ENCODE results near the gene IGFN1. TPM values are rescaled to one million over a fixed set of nuclear protein-coding genes. Genes with fewer than 3 reads are reported as not detected.
"Not testable (repeated sequence)": the region's sequence is repeated elsewhere in the genome, so short reads cannot be mapped to it uniquely, and the experiment has no call there.

IGFN1 gene
- total RNA-seq, 1 experiment from 2014 or later, result 29.1 TPM

- in situ Hi-C loops (cut with HindIII; ENCODE audit: low sequenced_read_pairs), result no loop called here
- DNase-seq (ENCODE audit: low spot score), result no peak
Observed at GRCh38 chr1:201228011-201228983, 37.7 kb downstream of the IGFN1 start.

- no peak for DNase-seq (ENCODE audit: low spot score)
- in situ Hi-C loops (cut with HindIII; ENCODE audit: low sequenced_read_pairs), result no loop called here
Observed at GRCh38 chr1:201229095-201229494, 38.5 kb downstream of the IGFN1 start.

GRCh38 chr1:201229771-201230635, 39.4 kb downstream of the IGFN1 start:
- in situ Hi-C loops (cut with HindIII; ENCODE audit: low sequenced_read_pairs), result no loop called here
- DNase-seq (ENCODE audit: low spot score), result no peak

GRCh38 chr1:201230676-201231075, 40.1 kb downstream of the IGFN1 start:
- in situ Hi-C loops (cut with HindIII; ENCODE audit: low sequenced_read_pairs), result no loop called here
- no peak for DNase-seq (ENCODE audit: low spot score)

- DNase-seq (ENCODE audit: low spot score); in situ Hi-C loops (cut with HindIII; ENCODE audit: low sequenced_read_pairs): not testable (repeated sequence)
Observed at GRCh38 chr1:201239646-201240045, 49.0 kb downstream of the IGFN1 start.

GRCh38 chr1:201240171-201240570, 49.5 kb downstream of the IGFN1 start:
- in situ Hi-C loops (cut with HindIII; ENCODE audit: low sequenced_read_pairs), result no loop called here
- DNase-seq (ENCODE audit: low spot score), result no peak

GRCh38 chr1:201241736-201242135, 51.1 kb downstream of the IGFN1 start:
- DNase-seq (ENCODE audit: low spot score), result no peak
- in situ Hi-C loops (cut with HindIII; ENCODE audit: low sequenced_read_pairs), result no loop called here

- in situ Hi-C loops (cut with HindIII; ENCODE audit: low sequenced_read_pairs), result no loop called here
- no peak for DNase-seq (ENCODE audit: low spot score)
Observed at GRCh38 chr1:201245082-201245481, 54.5 kb downstream of the IGFN1 start.

- no peak for DNase-seq (ENCODE audit: low spot score)
- in situ Hi-C loops (cut with HindIII; ENCODE audit: low sequenced_read_pairs), result no loop called here
Observed at GRCh38 chr1:201248721-201249559, 58.3 kb downstream of the IGFN1 start.

GRCh38 chr1:201250326-201251011, 59.8 kb downstream of the IGFN1 start:
- in situ Hi-C loops (cut with HindIII; ENCODE audit: low sequenced_read_pairs), result no loop called here
- DNase-seq (ENCODE audit: low spot score), result no peak

GRCh38 chr1:201251411-201251810, 60.8 kb downstream of the IGFN1 start:
- in situ Hi-C loops (cut with HindIII; ENCODE audit: low sequenced_read_pairs), result no loop called here
- no peak for DNase-seq (ENCODE audit: low spot score)

GRCh38 chr1:201251851-201252430, 61.3 kb downstream of the IGFN1 start:
- in situ Hi-C loops (cut with HindIII; ENCODE audit: low sequenced_read_pairs), result no loop called here
- DNase-seq (ENCODE audit: low spot score), result no peak

GRCh38 chr1:201252944-201253371, 62.3 kb downstream of the IGFN1 start:
- in situ Hi-C loops (cut with HindIII; ENCODE audit: low sequenced_read_pairs), result no loop called here

GRCh38 chr1:201253411-201253810, 62.8 kb downstream of the IGFN1 start:
- DNase-seq (ENCODE audit: low spot score), result peak; percentile 56
- in situ Hi-C loops (cut with HindIII; ENCODE audit: low sequenced_read_pairs), result no loop called here

More at GRCh38 chr1:201252944-201253371, 62.3 kb downstream of the IGFN1 start:
- no peak for DNase-seq (ENCODE audit: low spot score)

GRCh38 chr1:201253906-201254624, 63.4 kb downstream of the IGFN1 start:
- DNase-seq (ENCODE audit: low spot score), result no peak
- in situ Hi-C loops (cut with HindIII; ENCODE audit: low sequenced_read_pairs), result no loop called here

GRCh38 chr1:201254625-201255478, 64.2 kb downstream of the IGFN1 start:
- DNase-seq (ENCODE audit: low spot score), result peak; percentile 31
- in situ Hi-C loops (cut with HindIII; ENCODE audit: low sequenced_read_pairs), result no loop called here
